ENCODE results near the gene SPG7. TPM values are rescaled to one million over a fixed set of nuclear protein-coding genes. Genes with fewer than 3 reads are reported as not detected.

SPG7 gene
- total RNA-seq, 1 donor from 2014 or later, result 93.1 TPM

GRCh38 chr16:89484923-89485679 is 23.1 kb upstream of the SPG7 start:
- no peak for DNase-seq (ENCODE audit: low read depth in 2 of 2)

- DNase-seq (ENCODE audit: low read depth in 2 of 2), result no peak
Observed at GRCh38 chr16:89485701-89486246, 22.4 kb upstream of the SPG7 start.

- DNase-seq (ENCODE audit: low read depth in 2 of 2), result peak; percentile 63 to 93
Observed at GRCh38 chr16:89489040-89489897, 18.9 kb upstream of the SPG7 start.

DNA sequence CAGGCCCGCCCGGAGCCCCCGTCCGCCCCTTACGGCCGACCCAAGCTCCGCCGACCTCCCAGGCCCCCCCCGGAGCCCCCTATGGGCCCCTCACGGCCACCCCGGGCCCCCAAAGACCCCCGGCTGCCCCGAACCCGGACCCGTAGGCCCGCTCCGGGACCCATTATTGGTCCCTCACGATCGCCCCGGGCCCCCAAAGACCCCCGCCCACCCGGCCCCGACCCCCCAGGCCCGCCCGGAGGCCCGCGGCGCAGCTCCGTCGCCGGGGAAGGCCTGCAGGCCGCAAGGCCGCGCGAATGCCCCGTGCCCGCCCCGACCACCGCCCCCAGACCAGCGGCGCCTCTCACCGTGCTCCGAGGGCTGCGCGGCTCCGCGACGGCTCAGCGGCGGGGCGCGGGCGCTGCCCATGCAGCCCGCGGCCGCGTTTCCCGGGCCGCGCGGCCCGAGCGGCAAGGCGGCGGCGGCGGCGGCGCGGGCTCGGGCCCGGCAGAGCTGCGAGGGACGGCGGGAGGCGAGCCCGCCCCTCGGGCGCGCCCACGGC is 18.2 kb upstream of the SPG7 start:
- DNase-seq (ENCODE audit: low read depth in 2 of 2), result no peak

DNA sequence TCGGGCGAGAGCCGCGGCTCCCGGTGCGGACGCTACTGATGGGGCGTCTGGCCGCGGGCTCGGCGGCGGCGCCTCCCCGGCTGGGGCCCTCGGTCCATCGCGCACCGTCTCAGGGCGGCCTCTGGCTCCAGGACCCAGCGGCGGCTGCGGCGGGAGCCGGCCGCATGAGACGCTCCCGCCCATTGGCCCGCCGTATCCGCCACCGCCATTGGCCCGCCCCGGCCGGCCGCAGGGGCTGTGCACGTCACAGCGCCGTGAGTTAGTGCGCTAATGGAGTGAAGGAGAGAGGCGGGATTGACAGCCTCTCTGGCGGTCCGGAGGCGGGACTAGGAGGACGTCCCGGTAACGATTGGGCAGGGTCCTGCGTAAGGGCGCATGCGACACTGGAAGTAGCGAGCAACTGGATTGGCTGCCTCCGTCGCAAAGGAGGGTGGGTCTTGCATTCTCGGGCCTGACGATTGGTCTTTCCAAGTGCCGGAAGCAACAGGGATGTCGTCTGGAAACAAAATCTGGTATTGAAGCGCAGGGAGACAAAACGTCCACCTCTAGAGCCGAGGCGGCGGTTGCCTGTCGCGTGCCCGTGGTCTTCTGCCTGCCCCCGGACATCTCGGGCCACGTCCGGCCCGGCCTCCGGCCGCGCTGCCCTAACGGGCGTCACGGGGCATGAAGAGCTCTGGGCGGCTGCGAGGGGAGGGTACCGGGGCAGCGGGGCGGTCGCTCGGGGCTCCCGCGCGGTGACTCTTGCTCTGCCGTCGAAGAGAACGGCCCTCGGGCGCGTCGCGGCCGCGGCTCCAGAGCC is 17.6 kb upstream of the SPG7 start, which contains the start of gene ANKRD11:
Gene ANKRD11, minus strand, starts transcription at position 123 of the 799 bp plus-strand sequence. CDS start 173,542 bp downstream, outside the sequence.
- peak; percentile 99 to 100 for DNase-seq (ENCODE audit: low read depth in 2 of 2)

DNA sequence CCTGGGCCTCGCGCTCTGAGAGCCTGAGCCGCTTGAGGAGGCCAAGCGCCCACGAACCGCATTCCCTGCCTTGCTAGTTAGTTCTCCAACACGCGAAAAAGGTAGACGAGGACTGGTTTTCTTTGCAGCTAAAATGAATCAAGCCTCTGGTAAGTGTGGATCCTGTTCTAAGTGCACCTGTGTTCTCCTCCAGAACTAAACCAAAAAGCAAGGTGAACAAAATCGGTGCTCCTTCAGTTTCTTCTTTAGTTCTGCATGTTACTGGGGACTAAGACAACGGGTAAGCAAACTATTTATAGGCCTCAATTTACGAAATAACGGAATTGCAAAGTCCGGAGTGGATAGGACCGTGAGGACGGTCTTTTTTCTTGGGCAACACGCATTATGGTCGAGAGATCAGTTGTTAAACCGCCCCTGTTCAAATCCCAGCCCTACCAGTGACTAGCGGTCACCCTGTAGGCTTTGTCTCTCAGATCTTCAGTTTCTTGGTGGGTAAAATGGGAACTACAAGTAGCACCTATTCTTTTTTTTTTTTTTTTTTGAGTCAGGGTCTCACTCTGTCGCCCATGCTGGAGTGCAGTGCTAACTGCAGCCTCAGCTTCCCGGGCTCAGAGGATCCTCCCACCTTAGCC is 16.8 kb upstream of the SPG7 start:
- peak in 1 of 2 donors; percentile 42 for DNase-seq (ENCODE audit: low read depth in 2 of 2)

GRCh38 chr16:89491974-89492687 is 16.1 kb upstream of the SPG7 start:
- no peak for DNase-seq (ENCODE audit: low read depth in 2 of 2)

DNA sequence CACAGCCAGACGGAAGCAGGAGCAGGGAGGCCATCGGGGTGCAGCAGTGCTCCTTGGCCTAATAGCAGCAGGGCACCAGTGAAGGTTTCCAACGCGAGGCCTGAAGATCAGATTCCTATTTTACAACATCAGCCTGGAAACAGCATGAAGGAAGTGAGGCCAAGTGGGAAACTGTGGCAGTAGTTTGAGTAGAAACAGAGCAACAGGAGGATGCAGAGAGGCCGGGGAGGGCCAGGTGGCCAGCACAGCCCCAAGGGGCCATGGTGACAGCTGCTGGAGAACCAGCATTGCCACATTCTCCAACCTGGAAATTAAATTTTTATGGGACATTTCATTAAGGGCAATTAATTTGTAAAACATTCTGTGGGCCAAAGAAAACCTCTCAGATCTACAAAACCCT is 14.4 kb upstream of the SPG7 start:
- no peak for DNase-seq (ENCODE audit: low read depth in 2 of 2)

DNA sequence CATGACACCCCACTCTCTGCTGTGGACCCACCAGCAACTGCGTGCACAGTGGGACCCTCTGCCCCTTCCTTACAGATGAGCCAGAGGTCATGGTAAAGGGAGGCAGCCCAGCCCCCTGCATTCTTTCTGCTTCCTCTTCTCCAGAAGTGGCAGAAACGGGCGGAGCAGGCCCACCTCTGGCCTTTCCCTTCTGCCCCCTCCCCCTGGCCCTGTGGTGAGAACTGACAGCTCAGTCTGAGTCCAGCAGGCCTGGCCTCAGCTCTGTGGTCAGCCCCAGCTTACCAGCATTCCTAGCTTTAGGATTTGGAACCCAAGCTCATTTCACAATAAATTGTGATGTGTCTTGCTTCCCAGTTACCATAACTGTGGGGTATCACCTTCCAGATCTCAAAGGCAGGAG is 13.1 kb upstream of the SPG7 start:
- no peak for DNase-seq (ENCODE audit: low read depth in 2 of 2)

DNA sequence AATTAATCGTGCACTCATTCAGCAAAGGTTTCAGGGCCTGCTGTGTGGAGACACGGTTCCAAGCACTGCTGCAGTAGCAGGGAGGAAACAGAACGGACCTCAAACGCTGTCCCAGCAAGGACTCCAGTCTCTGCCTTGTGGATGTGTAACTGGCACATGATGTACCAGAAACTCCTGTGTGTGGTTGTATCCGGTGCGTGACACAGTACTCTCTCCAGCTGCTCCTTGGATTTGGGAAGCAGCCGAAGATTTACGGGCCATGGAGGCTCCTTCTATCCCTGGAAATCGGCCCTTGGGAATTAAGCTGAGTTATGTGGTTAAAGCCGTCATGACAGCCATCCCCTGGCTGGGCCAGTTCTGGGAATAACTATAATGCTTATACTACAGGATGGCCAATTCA is 9.4 kb upstream of the SPG7 start:
- DNase-seq (ENCODE audit: low read depth in 2 of 2), result no peak

- DNase-seq (ENCODE audit: low read depth in 2 of 2), result no peak
Observed at GRCh38 chr16:89499767-89500166, 8.4 kb upstream of the SPG7 start.

DNA sequence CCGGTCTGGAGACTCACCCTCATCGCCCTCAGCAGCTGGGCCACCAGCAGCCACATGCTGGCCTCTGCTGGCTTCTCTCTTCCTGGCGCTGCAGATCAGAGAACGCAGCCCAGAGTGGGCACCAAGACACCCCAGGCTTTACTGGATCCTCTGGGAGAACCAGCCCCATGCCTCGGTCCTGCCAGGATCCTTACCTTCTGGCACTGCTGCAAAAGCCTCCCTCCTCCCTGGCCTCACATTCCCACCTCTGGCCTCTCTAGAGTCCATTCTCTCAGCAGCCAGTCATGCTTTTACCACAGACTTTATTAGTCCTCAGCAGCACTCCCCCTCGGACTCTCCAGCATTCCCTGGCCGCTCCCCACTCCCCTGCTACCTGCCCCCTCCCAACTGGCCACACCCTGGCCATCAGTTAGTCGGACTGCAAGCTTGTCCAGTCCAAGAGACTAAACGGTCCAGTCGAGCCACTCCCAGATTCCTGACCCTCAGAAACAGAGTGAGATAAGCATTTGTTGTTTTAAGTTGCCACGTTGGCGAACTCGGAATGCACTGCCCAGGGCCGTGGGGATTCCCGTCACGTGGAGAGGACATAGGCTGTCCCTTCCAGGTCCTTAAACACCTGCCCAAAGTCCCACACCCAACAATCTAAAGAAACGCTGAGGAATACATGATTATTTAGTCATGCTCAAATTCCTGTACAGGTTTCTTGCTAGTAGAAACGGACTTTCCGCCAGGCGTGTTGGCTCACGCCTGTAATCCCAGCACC is 5.9 kb upstream of the SPG7 start:
- peak in 1 of 2 donors; percentile 41 for DNase-seq (ENCODE audit: low read depth in 2 of 2)

DNA sequence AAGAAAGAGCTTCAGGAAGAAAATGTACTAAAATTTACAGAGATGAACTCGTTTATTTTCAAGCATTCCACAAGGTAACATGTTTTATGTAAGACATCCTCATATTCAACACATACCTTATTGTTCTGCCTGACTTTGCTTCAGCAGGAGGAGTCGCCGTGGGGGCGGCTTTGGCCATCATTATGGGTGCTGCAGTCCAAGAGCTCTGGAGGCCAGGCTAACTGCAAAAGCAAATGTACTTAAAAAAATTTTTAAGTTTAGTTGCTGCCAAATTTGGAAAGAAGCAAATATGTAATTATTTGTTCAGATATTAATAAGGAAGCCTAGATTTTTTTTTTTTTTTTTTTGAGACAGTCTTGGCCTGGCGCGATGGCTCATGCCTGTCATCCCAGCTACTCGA is 4.1 kb upstream of the SPG7 start:
- DNase-seq (ENCODE audit: low read depth in 2 of 2), result no peak

DNA sequence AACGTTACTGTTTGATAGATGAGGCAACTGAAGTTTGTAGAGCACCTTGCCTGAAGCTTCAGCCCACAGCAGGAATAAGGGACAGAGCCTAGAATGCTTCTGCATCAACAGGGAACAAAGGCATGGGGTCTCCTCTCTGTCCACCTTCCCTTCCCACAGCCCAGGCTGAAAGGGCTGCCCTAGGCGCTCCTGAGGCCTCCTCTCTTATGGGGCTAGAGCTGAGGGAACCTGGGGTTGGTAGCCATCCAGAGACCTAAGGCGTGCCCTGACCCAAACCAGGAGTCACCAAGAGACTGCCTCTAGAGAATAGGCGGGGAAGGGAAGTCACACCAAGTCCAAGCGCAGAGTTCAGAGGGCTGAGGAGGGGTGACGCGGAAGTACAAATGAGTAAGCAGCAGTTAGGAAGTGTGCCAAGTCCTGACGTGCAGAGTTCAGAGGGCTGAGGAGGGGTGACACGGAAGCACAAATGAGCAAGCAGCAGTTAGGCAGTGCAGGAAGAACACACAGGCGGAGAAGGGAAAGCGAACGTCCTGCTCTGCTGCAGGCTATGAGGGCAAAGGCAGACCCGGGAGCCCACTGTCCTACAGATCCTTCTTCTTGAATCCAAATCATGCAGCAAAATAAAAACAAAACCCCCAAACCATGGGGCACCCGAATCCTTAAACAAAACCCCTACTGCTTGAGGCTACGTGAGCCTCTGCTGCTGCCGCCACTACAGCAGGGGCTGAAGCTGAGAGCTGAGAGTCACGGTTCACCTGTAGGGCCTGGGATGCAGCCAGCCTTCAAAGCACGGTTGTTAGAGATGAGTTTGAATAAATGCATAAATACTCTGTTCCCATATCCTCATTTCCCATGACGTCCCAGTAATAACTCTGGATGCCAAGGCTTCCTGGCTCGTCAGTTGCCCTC is 2.7 kb upstream of the SPG7 start:
- peak; percentile 92 to 94 for DNase-seq (ENCODE audit: low read depth in 2 of 2)

DNA sequence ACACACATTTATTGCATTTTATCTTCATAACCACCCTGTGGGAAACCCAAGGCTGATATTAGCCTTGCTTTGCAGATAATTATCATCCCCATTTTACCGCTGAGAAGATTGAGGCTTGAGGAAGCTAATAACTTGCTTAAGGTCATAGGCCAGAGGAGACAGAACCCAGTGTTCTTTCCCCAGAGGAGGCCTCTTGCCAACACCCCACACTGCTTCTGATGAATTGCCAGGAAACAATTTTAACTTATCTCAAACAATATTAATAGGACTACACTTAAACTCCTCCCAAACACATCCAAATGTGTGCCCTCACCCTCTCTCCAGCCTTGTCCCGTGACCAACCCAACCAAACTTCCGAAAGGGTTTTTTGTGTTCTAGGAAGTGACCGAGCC is 2.1 kb upstream of the SPG7 start:
- no peak for DNase-seq (ENCODE audit: low read depth in 2 of 2)

DNA sequence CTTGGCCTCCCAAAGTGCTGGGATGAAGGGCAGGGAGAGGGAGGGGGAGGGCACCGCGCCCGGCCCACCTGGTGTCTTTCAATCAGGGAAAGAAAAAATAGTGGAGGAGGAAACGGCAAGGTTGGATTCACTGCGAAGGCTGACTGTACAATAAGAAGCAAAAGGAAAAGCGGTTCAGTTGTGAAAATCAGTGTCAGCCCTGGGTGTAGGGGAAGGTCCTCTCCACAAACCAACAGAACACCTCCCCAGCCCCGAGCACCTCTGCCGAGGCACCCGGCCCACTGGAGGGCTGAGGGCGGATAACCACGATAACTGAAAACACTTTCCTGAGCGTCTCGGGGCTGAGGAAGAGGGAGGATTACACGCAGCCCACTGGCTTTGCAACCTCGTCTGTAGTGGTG is 1.4 kb upstream of the SPG7 start:
- no peak for DNase-seq (ENCODE audit: low read depth in 2 of 2)

DNA sequence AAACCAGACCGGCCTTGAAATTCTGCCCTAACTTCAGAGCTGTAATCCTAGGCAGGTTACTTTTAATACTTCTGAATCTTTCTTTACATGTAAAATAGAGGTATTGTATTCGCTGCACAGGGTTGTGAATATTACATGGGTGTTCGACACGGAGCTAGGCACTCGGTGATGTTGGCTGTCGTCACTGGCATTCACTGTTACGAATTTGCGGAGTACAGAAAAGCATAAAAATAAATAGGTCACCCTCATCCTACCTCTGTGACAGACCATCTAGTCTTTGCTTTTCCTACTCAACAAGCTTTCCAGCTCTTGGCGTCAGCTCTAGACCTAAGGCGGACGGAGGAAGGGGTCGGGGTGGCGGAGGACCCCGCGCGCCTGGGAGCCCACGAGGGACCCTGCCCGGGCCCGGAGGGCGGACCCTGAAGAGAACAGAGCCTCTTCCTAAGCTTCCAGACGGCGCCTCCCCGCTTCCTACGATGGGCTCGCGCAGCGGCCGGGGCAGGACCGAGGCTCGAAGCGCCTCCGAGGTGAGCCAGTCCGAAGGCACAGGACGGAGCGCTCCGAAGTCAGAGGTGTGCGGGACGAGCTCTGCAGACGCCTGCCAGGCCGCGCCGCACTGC is 879 bp upstream of the SPG7 start:
- no peak for DNase-seq (ENCODE audit: low read depth in 2 of 2)

- DNase-seq (ENCODE audit: low read depth in 2 of 2), result no peak
Observed at GRCh38 chr16:89510526-89510925, 2.3 kb downstream of the SPG7 start.
